NB4 (cell line): ENCODE measurements around the gene XCR1.

Source experiments
- MAX ChIP-seq: IDR thresholded peaks from 2 replicates; pipeline ENCODE4 v1.6.1; 2011; ENCODE audit warnings: low read depth, low read length
- POLR2A ChIP-seq: IDR thresholded peaks from 2 replicates; pipeline ENCODE4 v1.6.1; 2011; ENCODE audit warnings: mild to moderate bottlenecking; ENCODE audit not compliant: insufficient read length; ENCODE audit errors: extremely low read depth

DNA sequence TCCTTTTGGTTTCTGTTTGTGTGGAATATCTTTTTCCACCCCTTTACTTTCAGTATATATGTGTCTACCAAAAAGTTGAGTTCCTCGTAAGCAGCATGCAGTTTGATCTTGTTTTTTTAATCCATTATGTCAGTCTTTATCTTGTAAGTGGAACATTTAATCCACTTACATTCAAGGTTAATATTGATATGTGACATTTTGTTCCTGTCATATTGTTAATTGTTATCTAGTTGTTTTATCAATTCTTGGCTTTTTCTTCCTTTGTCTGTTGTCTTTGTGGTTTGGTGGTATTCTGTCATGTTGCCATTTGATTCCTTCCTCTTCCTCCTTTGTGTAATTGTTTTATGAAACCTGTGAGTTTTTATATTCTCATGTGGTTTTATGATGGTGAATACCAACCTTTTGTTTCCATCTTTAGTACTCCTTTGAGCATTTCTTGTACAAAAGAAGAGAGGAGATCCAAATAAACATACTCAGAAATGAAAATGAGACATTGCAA, 43.4 kb upstream of the XCR1 start:
- TF ChIP-seq POLR2A (no peak), MAX (no peak)
